GM18519 (cell line): ENCODE results near the gene WDR17.
A peak's percentile ranks its signal among the peaks of the same experiment; 100 is the strongest.
"Not testable (repeated sequence)": the region's sequence is repeated elsewhere in the genome, so short reads cannot be mapped to it uniquely, and the experiment has no call there.

Source experiments
- ATAC-seq: cut with Tn5 transposase; IDR thresholded peaks from one replicate; pipeline ENCODE4 v1.9.1; 2021; ENCODE audit warnings: mild to moderate bottlenecking, moderate library complexity; ENCODE audit not compliant: unreplicated experiment, low FRiP score

WDR17 gene

GRCh38 chr4:176188654-176189053, 123.0 kb downstream of the WDR17 start:
- ATAC-seq = no peak

- no peak for ATAC-seq
Observed at GRCh38 chr4:176189891-176190795, 124.5 kb downstream of the WDR17 start.

GRCh38 chr4:176191974-176192373, 126.3 kb downstream of the WDR17 start:
- ATAC-seq = no peak

- ATAC-seq = no peak
Observed at GRCh38 chr4:176193126-176193525, 127.5 kb downstream of the WDR17 start.

GRCh38 chr4:176193938-176194337, 128.3 kb downstream of the WDR17 start:
- ATAC-seq = no peak

GRCh38 chr4:176195184-176195978, 129.7 kb downstream of the WDR17 start, which contains the start of gene SPATA4:
Gene SPATA4, minus strand, starts transcription at chr4:176195585. Its CDS starts 23 bp downstream, at chr4:176195562.
- peak; percentile 97 for ATAC-seq

GRCh38 chr4:176198316-176198903, 132.8 kb downstream of the WDR17 start:
- ATAC-seq = no peak

GRCh38 chr4:176205299-176205698, 139.7 kb downstream of the WDR17 start:
- ATAC-seq = no peak

- no peak for ATAC-seq
Observed at GRCh38 chr4:176207839-176208238, 142.2 kb downstream of the WDR17 start.

GRCh38 chr4:176209535-176209934, 143.9 kb downstream of the WDR17 start:
- ATAC-seq = no peak

GRCh38 chr4:176210101-176210500, 144.5 kb downstream of the WDR17 start:
- no peak for ATAC-seq

GRCh38 chr4:176210579-176211296, 145.1 kb downstream of the WDR17 start:
- no peak for ATAC-seq

- not testable (repeated sequence) for ATAC-seq
Observed at GRCh38 chr4:176212351-176212750, 146.7 kb downstream of the WDR17 start.

- ATAC-seq = no peak
Observed at GRCh38 chr4:176217510-176217909, 151.9 kb downstream of the WDR17 start.

GRCh38 chr4:176222149-176222548, 156.5 kb downstream of the WDR17 start:
- ATAC-seq = no peak

- ATAC-seq = no peak
Observed at GRCh38 chr4:176223561-176223960, 157.9 kb downstream of the WDR17 start.

GRCh38 chr4:176226736-176227135, 161.1 kb downstream of the WDR17 start:
- ATAC-seq = no peak

GRCh38 chr4:176229645-176230044, 164.0 kb downstream of the WDR17 start:
- ATAC-seq = no peak
